ENCODE results near the gene FLYWCH1. TPM values are rescaled to one million over a fixed set of nuclear protein-coding genes. Genes with fewer than 3 reads are reported as not detected.

FLYWCH1 gene
- total and polyA plus RNA-seq, 2 donors (not counting 3 experiments of a cell fraction or from before 2014, with no cell fraction given) = 32.0 to 51.2 TPM

GRCh38 chr16:2974319-2975056 is 62.8 kb downstream of the FLYWCH1 start:
- Histone ChIP-seq H3K27me3 (ENCODE audit: control insufficient read depth in 2 of 2, insufficient read depth in 2 of 2, low read length in 2 of 2) (no peaks in the 10 kb centered on the region), H4K20me1 (replicated peaks; ENCODE audit: control insufficient read depth, extremely low read depth, insufficient read depth, low read length) (no peaks in the 10 kb centered on the region), H3K79me2 (ENCODE audit: control insufficient read depth, insufficient read depth, low read length) (peaks cover 13% of the 10 kb centered on the region), H3K4me1 (ENCODE audit: control insufficient read depth, extremely low read depth, insufficient read depth, low read length) (peaks cover 7% of the 10 kb centered on the region), H3K4me2 (ENCODE audit: insufficient read depth, low read length) (no peak overlapping the region), H3K4me3 (replicated peaks in 1 of 3; ENCODE audit: insufficient read depth in 1 of 3, low read depth in 1 of 3, low read length in 3 of 3) (no peak overlapping the region), H3K27ac (ENCODE audit: insufficient read depth, low read depth, low read length) (no peak overlapping the region), H3K36me3 (ENCODE audit: control insufficient read depth in 2 of 2, extremely low read depth in 1 of 2, insufficient read depth in 2 of 2, low read length in 2 of 2) (peaks cover 0 to 2% of the 10 kb centered on the region in 2 experiments), H3K9me3 (replicated peaks; ENCODE audit: control insufficient read depth, insufficient read depth, low read length) (no peaks in the 10 kb centered on the region), H3K9ac (replicated peaks; ENCODE audit: extremely low read depth, insufficient read depth, low read length) (no peak overlapping the region), H3K9me1 (replicated peaks; ENCODE audit: control insufficient read depth, extremely low read depth, insufficient read depth, low read length) (no peaks in the 10 kb centered on the region), H2AFZ (ENCODE audit: low read depth, low read length) (no peak overlapping the region)
- intact Hi-C loops (cut with micrococcal nuclease) (no loop called here), dilution Hi-C loops (cut with MboI; ENCODE audit: extremely low pct_ligation_motif_present, low sequenced_read_pairs) (no loop called here)
- ChIA-PET POLR2A (no interaction called here), CTCF (no interaction called here)
- TF ChIP-seq, protein P1, sequence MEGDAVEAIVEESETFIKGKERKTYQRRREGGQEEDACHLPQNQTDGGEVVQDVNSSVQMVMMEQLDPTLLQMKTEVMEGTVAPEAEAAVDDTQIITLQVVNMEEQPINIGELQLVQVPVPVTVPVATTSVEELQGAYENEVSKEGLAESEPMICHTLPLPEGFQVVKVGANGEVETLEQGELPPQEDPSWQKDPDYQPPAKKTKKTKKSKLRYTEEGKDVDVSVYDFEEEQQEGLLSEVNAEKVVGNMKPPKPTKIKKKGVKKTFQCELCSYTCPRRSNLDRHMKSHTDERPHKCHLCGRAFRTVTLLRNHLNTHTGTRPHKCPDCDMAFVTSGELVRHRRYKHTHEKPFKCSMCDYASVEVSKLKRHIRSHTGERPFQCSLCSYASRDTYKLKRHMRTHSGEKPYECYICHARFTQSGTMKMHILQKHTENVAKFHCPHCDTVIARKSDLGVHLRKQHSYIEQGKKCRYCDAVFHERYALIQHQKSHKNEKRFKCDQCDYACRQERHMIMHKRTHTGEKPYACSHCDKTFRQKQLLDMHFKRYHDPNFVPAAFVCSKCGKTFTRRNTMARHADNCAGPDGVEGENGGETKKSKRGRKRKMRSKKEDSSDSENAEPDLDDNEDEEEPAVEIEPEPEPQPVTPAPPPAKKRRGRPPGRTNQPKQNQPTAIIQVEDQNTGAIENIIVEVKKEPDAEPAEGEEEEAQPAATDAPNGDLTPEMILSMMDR (IDR thresholded peaks at IDR 0.05; ENCODE audit: extremely low read depth in 1 of 2, insufficient read depth in 1 of 2, low read depth in 1 of 2, low read length in 2 of 2) = no peak
- TF ChIP-seq POLR2AphosphoS5 (IDR thresholded peaks at IDR 0.05; ENCODE audit: insufficient read depth, low read depth, low read length) (no peak), MYC (IDR thresholded peaks at IDR 0.05; ENCODE audit: low read depth, low read length) (no peak), POLR2A (IDR thresholded peaks at IDR 0.05; ENCODE audit: low read depth, low read length) (no peak), EZH2 (IDR thresholded peaks at IDR 0.05; ENCODE audit: borderline replicate concordance, low read depth, low read length, severe bottlenecking) (no peak), MAX (IDR thresholded peaks at IDR 0.05; ENCODE audit: insufficient read depth, insufficient read length) (no peak), FOS (IDR thresholded peaks at IDR 0.05; ENCODE audit: borderline replicate concordance, insufficient read depth, low read length) (no peak), JUN (IDR thresholded peaks at IDR 0.05; ENCODE audit: borderline replicate concordance, insufficient read depth, insufficient read length, low read depth) (no peak), GATA2 (IDR thresholded peaks at IDR 0.05; ENCODE audit: insufficient read depth, insufficient read length, low read depth, low read length) (no peak)
- FAIRE-seq = no peak
- no TSS peak for BruUV-seq (replicated peaks)
- DNase-seq (ENCODE audit: low read depth, low spot score) = no peak

Measured in endothelial cell of umbilical vein (primary cell).